HG03175 (cell line): Measurements from ENCODE around the gene ANKRD11.

Experiments
- ATAC-seq: cut with Tn5 transposase; IDR thresholded peaks from one replicate; pipeline ENCODE4 v1.9.1; 2021; ENCODE audit warnings: mild to moderate bottlenecking, moderate library complexity; ENCODE audit not compliant: unreplicated experiment

ANKRD11 gene

GRCh38 chr16:89507214-89507833 is 17.0 kb upstream of the ANKRD11 start:
- no peak for ATAC-seq

- no peak for ATAC-seq
These were observed 16.4 kb upstream of the ANKRD11 start for GRCh38 chr16:89506791-89507191.

- ATAC-seq = no peak
These were observed 15.7 kb upstream of the ANKRD11 start for GRCh38 chr16:89506113-89506504.

DNA sequence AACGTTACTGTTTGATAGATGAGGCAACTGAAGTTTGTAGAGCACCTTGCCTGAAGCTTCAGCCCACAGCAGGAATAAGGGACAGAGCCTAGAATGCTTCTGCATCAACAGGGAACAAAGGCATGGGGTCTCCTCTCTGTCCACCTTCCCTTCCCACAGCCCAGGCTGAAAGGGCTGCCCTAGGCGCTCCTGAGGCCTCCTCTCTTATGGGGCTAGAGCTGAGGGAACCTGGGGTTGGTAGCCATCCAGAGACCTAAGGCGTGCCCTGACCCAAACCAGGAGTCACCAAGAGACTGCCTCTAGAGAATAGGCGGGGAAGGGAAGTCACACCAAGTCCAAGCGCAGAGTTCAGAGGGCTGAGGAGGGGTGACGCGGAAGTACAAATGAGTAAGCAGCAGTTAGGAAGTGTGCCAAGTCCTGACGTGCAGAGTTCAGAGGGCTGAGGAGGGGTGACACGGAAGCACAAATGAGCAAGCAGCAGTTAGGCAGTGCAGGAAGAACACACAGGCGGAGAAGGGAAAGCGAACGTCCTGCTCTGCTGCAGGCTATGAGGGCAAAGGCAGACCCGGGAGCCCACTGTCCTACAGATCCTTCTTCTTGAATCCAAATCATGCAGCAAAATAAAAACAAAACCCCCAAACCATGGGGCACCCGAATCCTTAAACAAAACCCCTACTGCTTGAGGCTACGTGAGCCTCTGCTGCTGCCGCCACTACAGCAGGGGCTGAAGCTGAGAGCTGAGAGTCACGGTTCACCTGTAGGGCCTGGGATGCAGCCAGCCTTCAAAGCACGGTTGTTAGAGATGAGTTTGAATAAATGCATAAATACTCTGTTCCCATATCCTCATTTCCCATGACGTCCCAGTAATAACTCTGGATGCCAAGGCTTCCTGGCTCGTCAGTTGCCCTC is 15.1 kb upstream of the ANKRD11 start:
- ATAC-seq = peak; percentile 58

DNA sequence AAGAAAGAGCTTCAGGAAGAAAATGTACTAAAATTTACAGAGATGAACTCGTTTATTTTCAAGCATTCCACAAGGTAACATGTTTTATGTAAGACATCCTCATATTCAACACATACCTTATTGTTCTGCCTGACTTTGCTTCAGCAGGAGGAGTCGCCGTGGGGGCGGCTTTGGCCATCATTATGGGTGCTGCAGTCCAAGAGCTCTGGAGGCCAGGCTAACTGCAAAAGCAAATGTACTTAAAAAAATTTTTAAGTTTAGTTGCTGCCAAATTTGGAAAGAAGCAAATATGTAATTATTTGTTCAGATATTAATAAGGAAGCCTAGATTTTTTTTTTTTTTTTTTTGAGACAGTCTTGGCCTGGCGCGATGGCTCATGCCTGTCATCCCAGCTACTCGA is 13.7 kb upstream of the ANKRD11 start:
- no peak for ATAC-seq

GRCh38 chr16:89502081-89502843 is 11.9 kb upstream of the ANKRD11 start:
- no peak for ATAC-seq

DNA sequence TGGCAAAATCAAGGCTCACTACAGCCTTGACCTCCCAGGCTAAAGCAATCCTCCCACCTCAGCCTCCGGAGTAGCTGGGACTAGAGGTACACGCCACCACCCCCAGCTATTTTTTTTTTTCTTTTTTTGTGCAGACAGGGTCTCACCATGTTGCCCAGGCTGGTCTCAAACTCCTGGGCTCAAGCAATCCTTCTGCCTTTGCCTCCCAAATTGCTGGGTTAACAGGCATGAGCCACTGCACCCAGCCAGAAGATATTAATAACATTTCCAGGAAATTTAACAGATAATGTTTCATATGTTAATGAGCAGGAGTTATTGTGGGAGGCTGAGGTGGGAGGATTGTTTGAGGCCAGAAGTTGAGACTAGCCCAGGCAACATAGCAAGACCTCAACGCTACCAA is 9.4 kb upstream of the ANKRD11 start:
- no peak for ATAC-seq

GRCh38 chr16:89498839-89499238 is 8.5 kb upstream of the ANKRD11 start:
- ATAC-seq = no peak

DNA sequence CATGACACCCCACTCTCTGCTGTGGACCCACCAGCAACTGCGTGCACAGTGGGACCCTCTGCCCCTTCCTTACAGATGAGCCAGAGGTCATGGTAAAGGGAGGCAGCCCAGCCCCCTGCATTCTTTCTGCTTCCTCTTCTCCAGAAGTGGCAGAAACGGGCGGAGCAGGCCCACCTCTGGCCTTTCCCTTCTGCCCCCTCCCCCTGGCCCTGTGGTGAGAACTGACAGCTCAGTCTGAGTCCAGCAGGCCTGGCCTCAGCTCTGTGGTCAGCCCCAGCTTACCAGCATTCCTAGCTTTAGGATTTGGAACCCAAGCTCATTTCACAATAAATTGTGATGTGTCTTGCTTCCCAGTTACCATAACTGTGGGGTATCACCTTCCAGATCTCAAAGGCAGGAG is 4.8 kb upstream of the ANKRD11 start:
- ATAC-seq = no peak

GRCh38 chr16:89493776-89494175 is 3.4 kb upstream of the ANKRD11 start:
- no peak for ATAC-seq

- no peak for ATAC-seq
These were observed 1.8 kb upstream of the ANKRD11 start for GRCh38 chr16:89491974-89492687.

DNA sequence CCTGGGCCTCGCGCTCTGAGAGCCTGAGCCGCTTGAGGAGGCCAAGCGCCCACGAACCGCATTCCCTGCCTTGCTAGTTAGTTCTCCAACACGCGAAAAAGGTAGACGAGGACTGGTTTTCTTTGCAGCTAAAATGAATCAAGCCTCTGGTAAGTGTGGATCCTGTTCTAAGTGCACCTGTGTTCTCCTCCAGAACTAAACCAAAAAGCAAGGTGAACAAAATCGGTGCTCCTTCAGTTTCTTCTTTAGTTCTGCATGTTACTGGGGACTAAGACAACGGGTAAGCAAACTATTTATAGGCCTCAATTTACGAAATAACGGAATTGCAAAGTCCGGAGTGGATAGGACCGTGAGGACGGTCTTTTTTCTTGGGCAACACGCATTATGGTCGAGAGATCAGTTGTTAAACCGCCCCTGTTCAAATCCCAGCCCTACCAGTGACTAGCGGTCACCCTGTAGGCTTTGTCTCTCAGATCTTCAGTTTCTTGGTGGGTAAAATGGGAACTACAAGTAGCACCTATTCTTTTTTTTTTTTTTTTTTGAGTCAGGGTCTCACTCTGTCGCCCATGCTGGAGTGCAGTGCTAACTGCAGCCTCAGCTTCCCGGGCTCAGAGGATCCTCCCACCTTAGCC is 993 bp upstream of the ANKRD11 start:
- no peak for ATAC-seq

- ATAC-seq = no peak
These were observed 393 bp downstream of the ANKRD11 start for GRCh38 chr16:89489898-89490438.

DNA sequence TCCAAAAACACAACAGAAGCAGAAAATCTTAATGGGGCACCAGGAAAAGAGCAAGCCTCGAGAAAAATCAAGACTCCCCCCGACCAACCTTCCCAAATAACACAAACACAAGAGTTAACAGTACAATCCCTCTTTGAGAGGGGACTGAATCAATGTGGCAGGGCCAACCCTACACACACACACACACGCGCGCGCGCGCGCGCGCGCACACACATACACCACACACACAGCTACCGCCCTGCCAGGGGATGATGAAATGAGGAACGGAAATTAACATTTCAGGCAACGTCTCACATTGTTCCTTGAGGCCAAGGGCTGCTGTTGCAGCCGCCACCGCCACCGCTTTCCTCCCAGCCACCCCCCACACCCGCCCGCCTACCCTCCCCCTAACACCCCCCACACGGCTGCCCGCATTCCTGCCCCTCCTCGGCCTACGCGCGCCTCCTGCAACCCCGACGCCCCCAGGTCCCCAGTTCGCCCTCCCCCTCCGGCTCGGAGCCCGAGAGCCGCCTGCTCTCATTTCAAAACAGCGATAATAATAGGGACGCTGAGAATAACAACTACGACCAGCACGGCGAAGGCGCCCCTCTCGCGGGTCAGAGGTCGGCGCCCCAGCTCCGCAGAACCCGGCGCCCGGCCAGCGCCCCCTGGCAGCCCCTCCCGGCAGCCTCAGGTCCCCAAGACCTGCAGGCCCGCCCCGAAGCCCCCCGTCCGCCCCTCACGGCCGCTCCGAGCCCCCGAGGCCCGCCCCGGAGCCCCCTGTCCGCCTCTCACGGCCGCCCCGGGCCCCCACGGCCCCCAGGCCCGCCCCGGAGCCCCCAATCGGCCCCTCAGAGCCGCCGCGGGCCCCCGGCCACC is 1.1 kb downstream of the ANKRD11 start:
- peak; percentile 26 for ATAC-seq

DNA sequence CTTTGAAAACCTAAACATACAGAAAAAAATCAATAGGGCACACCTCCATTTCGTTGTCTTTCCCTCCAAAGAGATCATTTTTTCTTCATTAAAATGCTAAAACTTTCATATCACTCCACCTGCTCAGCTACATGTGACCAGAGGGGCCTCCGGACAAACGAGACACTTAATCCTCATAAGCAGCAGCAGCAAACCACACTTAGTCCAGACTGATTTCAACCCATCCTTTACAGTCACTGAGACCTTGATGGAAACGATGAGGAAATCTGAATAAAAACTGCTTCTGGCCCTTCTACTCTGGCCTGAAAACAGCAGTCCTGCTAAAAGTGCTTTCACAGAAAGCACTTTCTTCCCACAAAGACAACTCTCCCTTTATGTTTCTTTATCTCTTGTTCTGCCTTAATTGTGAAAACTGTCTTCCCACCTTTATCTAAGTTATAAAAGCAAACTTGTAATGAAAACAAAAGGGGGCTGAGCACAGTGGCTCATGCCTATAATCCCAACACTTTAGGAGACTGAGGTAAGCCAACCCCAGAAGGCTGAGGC is 4.6 kb downstream of the ANKRD11 start:
- no peak for ATAC-seq

DNA sequence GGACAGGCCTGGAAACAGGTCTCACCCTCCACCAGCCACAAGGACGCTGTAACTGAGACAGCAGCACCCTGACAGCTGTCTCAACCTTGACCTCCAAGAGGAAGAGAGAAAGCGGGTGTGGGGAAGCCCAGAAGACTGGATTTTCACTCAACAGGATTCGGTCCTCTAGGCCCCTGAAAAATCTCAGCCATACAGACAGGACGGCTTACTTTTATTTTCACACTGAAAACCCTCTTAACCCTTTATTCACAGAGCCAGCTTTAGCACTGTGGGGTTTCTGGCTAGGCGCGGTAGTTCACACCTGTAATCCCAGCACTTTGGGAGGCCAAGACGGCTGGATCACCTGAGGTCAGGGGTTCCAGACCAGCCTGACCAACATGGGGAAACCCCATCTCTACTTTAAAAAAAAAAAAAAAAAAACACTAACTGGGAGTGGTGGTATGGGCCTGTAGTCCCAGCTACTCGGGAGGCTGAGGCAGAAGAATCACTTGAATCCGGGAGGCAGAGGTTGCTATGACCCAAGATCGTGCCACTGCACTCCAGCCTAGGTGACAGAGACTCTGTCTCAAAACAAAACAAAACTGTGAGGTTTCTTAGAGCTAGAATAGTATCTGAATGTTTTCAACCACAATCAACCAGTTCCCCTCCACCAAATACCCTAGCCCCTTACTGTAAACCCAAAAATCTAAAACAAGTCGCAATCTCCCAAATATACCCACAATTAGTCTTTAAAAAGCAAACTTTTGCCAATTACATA is 5.3 kb downstream of the ANKRD11 start:
- peak; percentile 31 for ATAC-seq

DNA sequence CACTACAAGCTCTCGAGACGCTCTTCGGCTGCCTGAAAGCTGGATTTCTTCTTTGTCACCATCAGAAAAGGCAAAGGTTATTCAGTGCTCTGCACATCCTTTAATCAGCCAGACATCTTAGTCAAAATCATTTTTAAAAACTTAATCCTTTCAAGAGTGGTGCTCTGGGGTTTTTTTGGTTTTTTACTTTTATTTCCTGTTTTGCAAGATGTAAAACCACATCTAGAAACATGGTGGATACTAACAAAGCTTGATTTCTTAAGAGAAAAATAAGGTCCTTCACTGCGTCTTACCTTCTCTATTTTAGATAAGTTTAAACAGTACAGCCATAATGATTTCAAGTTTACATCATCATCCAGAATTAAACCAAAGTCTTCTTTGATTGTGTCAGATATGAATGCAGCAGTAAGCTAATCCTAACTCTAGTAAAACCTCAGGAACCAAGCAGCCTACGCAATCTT is 6.3 kb downstream of the ANKRD11 start:
- ATAC-seq = no peak

DNA sequence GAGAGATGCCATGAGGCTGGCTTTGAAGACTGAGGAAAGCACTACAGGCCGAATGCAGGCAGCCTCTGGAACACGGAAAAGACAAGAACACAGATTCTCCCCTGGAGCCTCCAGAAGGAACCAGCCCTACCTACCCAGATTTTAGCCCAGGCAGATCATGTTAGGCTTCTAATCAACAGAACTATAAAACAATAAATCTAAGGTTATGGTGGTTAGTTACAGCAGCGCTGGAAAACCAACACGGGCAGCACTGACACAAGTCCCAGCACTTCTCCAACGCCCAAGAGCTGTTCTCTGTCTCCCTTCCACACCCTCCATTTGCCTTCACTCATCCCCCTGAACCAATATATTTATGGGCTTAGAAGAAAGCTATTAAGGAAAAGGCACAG is 7.5 kb downstream of the ANKRD11 start:
- ATAC-seq = no peak
